Lower leg skin (tissue), 4 donors: ENCODE results near the gene WDR5. TPM values are rescaled to one million over a fixed set of nuclear protein-coding genes. Genes with fewer than 3 reads are reported as not detected.
A peak's percentile ranks its signal among the peaks of the same experiment; 100 is the strongest.

ENCODE experiments used
- DNase-seq, 2 donors: peaks; one replicate each; pipeline ENCODE4 v3.0.0-alpha.2; 2019; ENCODE audit warnings: low spot score in 2 of 2
- H3K4me3 ChIP-seq: fragments of 200-600 bp; sonication (generic); 2 replicates; pipeline ENCODE4 v1.5.1; 2017; ENCODE audit warnings: mild to moderate bottlenecking, low read depth; ENCODE audit not compliant: poor library complexity, severe bottlenecking
- CTCF ChIP-seq, 3 donors: fragments of 450-650 bp; IDR thresholded peaks; one replicate each; pipeline ENCODE4 v1.5.1; 2016; ENCODE audit warnings: antibody characterized with exemption in 3 of 3, mild to moderate bottlenecking in 3 of 3, moderate library complexity in 2 of 3
- POLR2A ChIP-seq, 2 donors: fragments of 450-650 bp; IDR thresholded peaks; one replicate each; pipeline ENCODE4 v1.6.1; 2016 to 2017; ENCODE audit warnings: antibody characterized with exemption in 2 of 2, mild to moderate bottlenecking in 1 of 2, moderate library complexity in 1 of 2
- WGBS, 2 donors: methylation state at CpG; one replicate each; pipeline ENCODE4 v1.1.5; 2018; 5-methylcytosine and 5-hydroxymethylcytosine counted together
- intact Hi-C: fragments of 100-400 bp; cut with DNase I; formaldehyde crosslinking; loops from one replicate; pipeline ENCODE4 v1.15.0; 2023; ENCODE audit warnings: low total_unique reads
- total RNA-seq, 4 donors: library from RNA; depleted of rRNA; stranded (reverse); fragments of >200 nt; gene quantifications; one replicate each; pipeline ENCODE4 v1.1.0, GENCODE V29; 2016

Gene WDR5
- total RNA-seq, 4 donors from 2014 or later, result 16.1 to 23.8 (median 19.6) TPM

- TF ChIP-seq POLR2A (IDR thresholded peaks at IDR 0.05) (no peak), CTCF (IDR thresholded peaks at IDR 0.05) (no peak)
- DNase-seq, result peak in 1 of 2 donors; percentile 83
- intact Hi-C loops, result no loop called here
- WGBS, 2 donors, result 44 to 47% methylated on average over 20 to 23 of the region's 23 CpGs
- no peak overlapping the region for H3K4me3 ChIP-seq
Measured at GRCh38 chr9:134188386-134189144, 52.7 kb downstream of the WDR5 start.

- DNase-seq, result peak in 1 of 2 donors; percentile 81
- 38 to 51% methylated on average over 15 of the region's 15 CpGs for WGBS, 2 donors
Measured at GRCh38 chr9:134189145-134189469, 53.2 kb downstream of the WDR5 start.

GRCh38 chr9:134189470-134190231, 53.8 kb downstream of the WDR5 start:
- 69 to 71% methylated on average over 24 of the region's 24 CpGs for WGBS, 2 donors
- DNase-seq, result peak in 1 of 2 donors; percentile 83
- intact Hi-C loops, result loop anchor here (10.0 kb wide), 1 partner anchor 125 kb away; no protein-coding TSS in a partner anchor
- H3K4me3 ChIP-seq, result no peak overlapping the region
- TF ChIP-seq CTCF (IDR thresholded peaks at IDR 0.05) (no peak), POLR2A (IDR thresholded peaks at IDR 0.05) (no peak)

More at GRCh38 chr9:134189145-134189469, 53.2 kb downstream of the WDR5 start:
- H3K4me3 ChIP-seq, result no peak overlapping the region
- intact Hi-C loops, result no loop called here
- no peak for TF ChIP-seq POLR2A (IDR thresholded peaks at IDR 0.05)
- no peak for TF ChIP-seq CTCF (IDR thresholded peaks at IDR 0.05)

- DNase-seq, result peak in 1 of 2 donors; percentile 81
Measured at GRCh38 chr9:134190232-134191121, 54.6 kb downstream of the WDR5 start.

More at GRCh38 chr9:134190232-134191121, 54.6 kb downstream of the WDR5 start:
- WGBS, 2 donors, result 88 to 89% methylated on average over 24 to 26 of the region's 29 CpGs
- intact Hi-C loops, result loop anchor here (10.0 kb wide), 1 partner anchor 124 kb away; no protein-coding TSS in a partner anchor
- no peak for TF ChIP-seq CTCF (IDR thresholded peaks at IDR 0.05)
- no peak for TF ChIP-seq POLR2A (IDR thresholded peaks at IDR 0.05)
- no peak overlapping the region for H3K4me3 ChIP-seq
